Left ventricle myocardium inferior (tissue), 1 donor: Measurements from ENCODE around the gene SNX25. TPM values are rescaled to one million over a fixed set of nuclear protein-coding genes. Genes with fewer than 3 reads are reported as not detected.
"Not testable (repeated sequence)": the region's sequence is repeated elsewhere in the genome, so short reads cannot be mapped to it uniquely, and the experiment has no call there.

ENCODE experiments used
- DNase-seq: peaks from one replicate; pipeline ENCODE4 v3.0.0-alpha.2; 2020
- H3K27ac ChIP-seq: fragments of 200-600 bp; replicated peaks from 2 replicates; pipeline ENCODE4 v1.8.0; 2021
- H3K27me3 ChIP-seq: fragments of 200-600 bp; 2 replicates; pipeline ENCODE4 v1.8.0; 2021; ENCODE audit warnings: low read depth
- H3K36me3 ChIP-seq: fragments of 200-600 bp; 2 replicates; pipeline ENCODE4 v1.8.0; 2021
- H3K4me1 ChIP-seq: fragments of 200-600 bp; 2 replicates; pipeline ENCODE4 v1.8.0; 2021
- H3K4me3 ChIP-seq: fragments of 200-600 bp; 2 replicates; pipeline ENCODE4 v1.8.0; 2021; ENCODE audit warnings: mild to moderate bottlenecking, moderate library complexity
- H3K9me3 ChIP-seq: fragments of 200-600 bp; replicated peaks from 2 replicates; pipeline ENCODE4 v1.8.0; 2021
- CTCF ChIP-seq: fragments of 200-600 bp; IDR thresholded peaks from 2 replicates; pipeline ENCODE4 v1.8.0; 2021; ENCODE audit warnings: antibody characterized with exemption, mild to moderate bottlenecking, borderline replicate concordance
- intact Hi-C: fragments of 100-400 bp; cut with micrococcal nuclease; formaldehyde crosslinking; loops from one replicate; pipeline ENCODE4 v1.11.0; 2022
- total RNA-seq: library from RNA; stranded (reverse); fragmentation: NEBNext Ultra II Directional; extraction: Animal tissue kit (Norgen Biotek cat#: 25700); gene quantifications from one replicate; pipeline ENCODE4 v1.2.1, GENCODE V29; 2021
- donor health status: DM: no; HTN: yes; CAD: no; lungs with severe emphysema.

SNX25 gene
- total RNA-seq, 1 donor from 2014 or later = 10.8 TPM

- no peak for DNase-seq
- TF ChIP-seq CTCF = no peak
- peaks cover 30% of the 10 kb centered on the region for H3K36me3 ChIP-seq
- no peak overlapping the region for H3K4me3 ChIP-seq
- intact Hi-C loops = no loop called here
- H3K27ac ChIP-seq = no peak overlapping the region
- no peaks in the 10 kb centered on the region for H3K27me3 ChIP-seq
- H3K4me1 ChIP-seq = no peaks in the 10 kb centered on the region
- no peaks in the 10 kb centered on the region for H3K9me3 ChIP-seq
These were observed 113.4 kb downstream of the SNX25 start for GRCh38 chr4:185322803-185323202.

- no peak for TF ChIP-seq CTCF
- Histone ChIP-seq H3K36me3 (peaks cover 29% of the 10 kb centered on the region), H3K9me3 (no peaks in the 10 kb centered on the region), H3K27me3 (no peaks in the 10 kb centered on the region), H3K4me3 (no peak overlapping the region), H3K27ac (no peak overlapping the region), H3K4me1 (no peaks in the 10 kb centered on the region)
- intact Hi-C loops = no loop called here
- DNase-seq = no peak
These were observed 114.2 kb downstream of the SNX25 start for GRCh38 chr4:185323606-185324005.

GRCh38 chr4:185324361-185324760 lies 115.0 kb downstream of the SNX25 start:
- H3K4me1 ChIP-seq, H3K27ac ChIP-seq, H3K4me3 ChIP-seq, H3K9me3 ChIP-seq, DNase-seq, intact Hi-C loops, H3K27me3 ChIP-seq: not testable (repeated sequence)
- H3K36me3 ChIP-seq = peaks cover 29% of the 10 kb centered on the region

- DNase-seq, H3K27ac ChIP-seq, intact Hi-C loops, H3K9me3 ChIP-seq, H3K27me3 ChIP-seq, H3K4me3 ChIP-seq, H3K4me1 ChIP-seq: not testable (repeated sequence)
- peaks cover 23% of the 10 kb centered on the region for H3K36me3 ChIP-seq
These were observed 116.3 kb downstream of the SNX25 start for GRCh38 chr4:185325721-185326120.

GRCh38 chr4:185328586-185328985 lies 119.2 kb downstream of the SNX25 start:
- Histone ChIP-seq H3K4me3 (no peak overlapping the region), H3K36me3 (peaks cover 9% of the 10 kb centered on the region), H3K9me3 (peaks cover 6% of the 10 kb centered on the region), H3K27ac (no peak overlapping the region), H3K27me3 (no peaks in the 10 kb centered on the region), H3K4me1 (no peaks in the 10 kb centered on the region)
- TF ChIP-seq CTCF = no peak
- no peak for DNase-seq
- intact Hi-C loops = no loop called here

- H3K4me1 ChIP-seq, DNase-seq, H3K9me3 ChIP-seq, H3K27ac ChIP-seq, H3K36me3 ChIP-seq, H3K27me3 ChIP-seq, intact Hi-C loops, H3K4me3 ChIP-seq: not testable (repeated sequence)
These were observed 120.6 kb downstream of the SNX25 start for GRCh38 chr4:185329879-185330510.

GRCh38 chr4:185332575-185333464 lies 123.4 kb downstream of the SNX25 start:
- Histone ChIP-seq H3K27me3 (no peaks in the 10 kb centered on the region), H3K4me3 (no peak overlapping the region), H3K36me3 (peaks cover 9% of the 10 kb centered on the region), H3K27ac (no peak overlapping the region), H3K4me1 (no peaks in the 10 kb centered on the region), H3K9me3 (peaks cover 6% of the 10 kb centered on the region)
- intact Hi-C loops = no loop called here
- TF ChIP-seq CTCF = no peak
- DNase-seq = no peak
